GM12878 (cell line): Measurements from ENCODE around the gene KBTBD4. TPM values are rescaled to one million over a fixed set of nuclear protein-coding genes. Genes with fewer than 3 reads are reported as not detected.
A peak's percentile ranks its signal among the peaks of the same experiment; 100 is the strongest.

Experiments
- ATAC-seq: fragments of 200-7000 bp; cut with Tn5 transposase; 3 replicates; pipeline ENCODE4 v1.9.1; 2020; ENCODE audit warnings: mild to moderate bottlenecking, moderate library complexity
- BruUV-seq: library from RNA; stranded (reverse); fragments of 400-500 nt; replicated peaks from 2 replicates; lab custom pipeline; 2021; lab: Mats Ljungman, UMichigan
- CTCF ChIA-PET: fragments of 300-600 bp; sonication (Branson Sonifier 250); formaldehyde crosslinking; extraction: SDS; loops from one replicate; lab custom pipeline; 2021; ENCODE audit warnings: inconsistent platforms; lab: Yijun Ruan, JAX
- POLR2A ChIA-PET: fragments of 350-600 bp; formaldehyde crosslinking; extraction: SDS; loops from one replicate; lab custom pipeline; 2021; ENCODE audit warnings: inconsistent platforms; lab: Charles Lee
- RAD21 ChIA-PET: fragments of 300-600 bp; sonication (Branson Sonifier 250); formaldehyde crosslinking; loops from one replicate; lab custom pipeline; 2023; ENCODE audit warnings: antibody characterized with exemption; ENCODE audit not compliant: unreplicated experiment; lab: Charles Lee
- SMC1A ChIA-PET: fragments of 300-600 bp; sonication (Branson Sonifier 250); formaldehyde crosslinking; loops from one replicate; lab custom pipeline; 2023; ENCODE audit not compliant: unreplicated experiment, uncharacterized antibody; lab: Charles Lee
- DNase-seq: peaks from one replicate; pipeline ENCODE4 v3.0.0-alpha.2; 2011; ENCODE audit warnings: low read depth, low spot score
- FAIRE-seq: peaks from 3 replicates; lab custom pipeline; 2011; peaks lifted over from hg19 to GRCh38; lab: Jason Lieb, UNC
- H2AFZ ChIP-seq: 2 replicates; pipeline ENCODE4 v1.6.0; 2011; ENCODE audit warnings: low read depth, low read length, control low read depth; ENCODE audit not compliant: control insufficient read depth
- H3K27ac ChIP-seq: 2 replicates; pipeline ENCODE4 v1.5.1; 2011; ENCODE audit warnings: control low read depth; ENCODE audit not compliant: control insufficient read depth, insufficient read depth
- H3K27me3 ChIP-seq, 2 experiments: replicated peaks in 1 of 2; 2 replicates each; pipeline versions ENCODE4 v1.6.0 to v1.6.1; 2011; ENCODE audit warnings: low read length in 1 of 2; ENCODE audit not compliant: control insufficient read depth in 2 of 2, insufficient read depth in 2 of 2
- H3K36me3 ChIP-seq, 2 experiments: 2 replicates each; pipeline ENCODE4 v1.5.1; 2011; ENCODE audit warnings: low read length in 1 of 2; ENCODE audit not compliant: control insufficient read depth in 2 of 2, insufficient read depth in 2 of 2
- H3K4me1 ChIP-seq: 2 replicates; pipeline ENCODE4 v1.6.1; 2011; ENCODE audit warnings: mild to moderate bottlenecking, low read length, moderate library complexity, mixed read lengths; ENCODE audit not compliant: control insufficient read depth, insufficient read depth
- H3K4me2 ChIP-seq: 2 replicates; pipeline ENCODE4 v1.6.0; 2011; ENCODE audit warnings: control low read depth; ENCODE audit not compliant: control insufficient read depth, insufficient read depth
- H3K4me3 ChIP-seq: fragments of 200-600 bp; sonication (generic); 2 replicates; pipeline ENCODE4 v1.5.1; 2016
- H3K79me2 ChIP-seq: 2 replicates; pipeline ENCODE4 v1.6.0; 2011; ENCODE audit warnings: low read length; ENCODE audit not compliant: control insufficient read depth, insufficient read depth
- H3K9ac ChIP-seq: 2 replicates; pipeline ENCODE4 v1.8.0; 2011; ENCODE audit warnings: low read length, control low read depth, mixed read lengths; ENCODE audit not compliant: control insufficient read depth, insufficient read depth
- H3K9me3 ChIP-seq: replicated peaks from 3 replicates; pipeline ENCODE4 v1.5.1; 2011; ENCODE audit warnings: mild to moderate bottlenecking, low read length; ENCODE audit not compliant: control insufficient read depth, insufficient read depth
- H4K20me1 ChIP-seq: 2 replicates; pipeline ENCODE4 v1.6.0; 2011; ENCODE audit not compliant: control insufficient read depth, insufficient read depth
- CHD2 ChIP-seq: IDR thresholded peaks from 2 replicates; pipeline ENCODE4 v1.6.1; 2011; ENCODE audit warnings: low read depth, low read length, improper control_type of control experiment, borderline replicate concordance
- CHD4 ChIP-seq: fragments of 200-600 bp; sonication (generic); IDR thresholded peaks from 2 replicates; pipeline ENCODE4 v1.6.1; 2016; ENCODE audit warnings: mild to moderate bottlenecking
- FOXK2 ChIP-seq: fragments of 450-650 bp; IDR thresholded peaks from 2 replicates; pipeline ENCODE4 v1.6.1; 2017; ENCODE audit warnings: mild to moderate bottlenecking, moderate library complexity
- IKZF2 ChIP-seq, 2 experiments: fragments of 450-650 bp; IDR thresholded peaks; 2 replicates each; pipeline ENCODE4 v1.6.1; 2017; ENCODE audit warnings: mild to moderate bottlenecking in 2 of 2, moderate library complexity in 2 of 2
- IRF4 ChIP-seq: IDR thresholded peaks from 2 replicates; pipeline ENCODE4 v1.6.1; 2011; ENCODE audit warnings: low read depth, low read length
- LARP7 ChIP-seq: fragments of 450-650 bp; IDR thresholded peaks from 2 replicates; pipeline ENCODE4 v1.6.1; 2017; ENCODE audit warnings: mild to moderate bottlenecking
- MEF2B ChIP-seq: fragments of 450-650 bp; IDR thresholded peaks from 2 replicates; pipeline ENCODE4 v1.6.1; 2018; ENCODE audit warnings: mild to moderate bottlenecking, moderate library complexity; ENCODE audit not compliant: partially characterized antibody, poor library complexity, severe bottlenecking
- MLLT1 ChIP-seq: fragments of 450-650 bp; IDR thresholded peaks from 2 replicates; pipeline ENCODE4 v1.6.1; 2016; ENCODE audit warnings: mild to moderate bottlenecking
- MXI1 ChIP-seq: fragments of 150-350 bp; IDR thresholded peaks from 2 replicates; pipeline ENCODE4 v1.6.1; 2011; ENCODE audit warnings: low read depth, mild to moderate bottlenecking, inconsistent platforms, low read length, improper control_type of control experiment
- NBN ChIP-seq: fragments of 450-650 bp; IDR thresholded peaks from 2 replicates; pipeline ENCODE4 v1.6.1; 2016
- NKRF ChIP-seq: fragments of 450-650 bp; conservative IDR thresholded peaks from 2 replicates; pipeline ENCODE4 v1.6.1; 2017; ENCODE audit warnings: mild to moderate bottlenecking, moderate library complexity
- TCF12 ChIP-seq: IDR thresholded peaks from 2 replicates; pipeline ENCODE4 v1.6.1; 2011; ENCODE audit warnings: low read depth, mild to moderate bottlenecking, low read length
- ZNF622 ChIP-seq: fragments of 450-650 bp; IDR thresholded peaks from 2 replicates; pipeline ENCODE4 v1.6.1; 2017; ENCODE audit warnings: mild to moderate bottlenecking, inconsistent platforms
- WGBS: methylation state at CpG from one replicate; pipeline ENCODE4 v1.1.6; 2016; ENCODE audit warnings: low lambda C conversion rate; ENCODE audit not compliant: insufficient replicate concordance, insufficient coverage; ENCODE audit errors: missing lambda C conversion rate; 5-methylcytosine and 5-hydroxymethylcytosine counted together
- in situ Hi-C: fragments of 300-500 bp; cut with MboI; formaldehyde crosslinking; loops from 9 replicates; pipeline ENCODE4 v1.14.3; 2018; ENCODE audit warnings: mixed read lengths
- intact Hi-C: fragments of 100-400 bp; cut with micrococcal nuclease; formaldehyde crosslinking; loops from one replicate; pipeline ENCODE4 v1.14.2; 2022; ENCODE audit not compliant: unreplicated experiment
- polyA plus RNA-seq, 11 experiments: library from polyadenylated mRNA; depleted of rRNA in 4 of 11; unstranded in 6 of 11; stranded (reverse) in 5 of 11; fragments of >200 nt; fragmentation: Nextera tagmentation in 4 of 11; fragmentation: Illumina TruSeq in 1 of 11; extraction: Ambion mirVana in 4 of 11; extraction: Trizol in 1 of 11; gene quantifications; 1 replicate in 1 of 11; 2 replicates in 10 of 11; pipeline versions ENCODE4 v1.2.1 to v1.2.3, GENCODE V29; 2011 to 2016; ENCODE audit warnings: inconsistent platforms in 2 of 11, missing spikeins in 2 of 11, low read depth in 1 of 11
- total RNA-seq, 4 experiments: library from RNA; depleted of rRNA in 3 of 4; stranded (reverse); fragments of >200 nt in 3 of 4; fragmentation: Illumina TruSeq in 1 of 4; extraction: Trizol in 1 of 4; gene quantifications; 2 replicates each; pipeline versions ENCODE4 v1.2.1 to v1.2.3, GENCODE V29; 2013 to 2021

KBTBD4 gene
- total and polyA plus RNA-seq, 10 of the 15 experiments (the other 5 are each of a cell fraction or from before 2014, with no cell fraction given) = 18.4 to 46.4 (median 25.7) TPM

- peak; percentile 81 for TF ChIP-seq MEF2B
- TF ChIP-seq FOXK2 = no peak
Measured at GRCh38 chr11:47552566-47553405, 26.0 kb downstream of the KBTBD4 start, which contains the start of gene CELF1 (continued).

GRCh38 chr11:47552056-47552565 lies 26.7 kb downstream of the KBTBD4 start:
- ChIA-PET SMC1A (interaction anchor here (0.7 to 3.6 kb wide), 11 partner anchors 10 to 216 kb away, joined by 3 to 40 read pairs (median 5); partner anchors contain the start of genes KBTBD4 and NDUFS3), RAD21 (interaction anchor here (0.7 to 3.5 kb wide), 8 partner anchors 14 to 53 kb away, joined by 3 to 14 read pairs (median 4); partner anchors contain the start of gene PTPMT1)
- ATAC-seq = peak; percentile 7

More at GRCh38 chr11:47552056-47552565, 26.7 kb downstream of the KBTBD4 start:
- POLR2A ChIA-PET = interaction anchor here (0.6 to 3.9 kb wide), 9 partner anchors 13 to 96 kb away, joined by 3 to 16 read pairs (median 6); partner anchors contain the start of genes KBTBD4, NDUFS3 and PTPMT1
- Histone ChIP-seq H3K9me3 (no peaks in the 10 kb centered on the region), H3K79me2 (peaks cover 60% of the 10 kb centered on the region), H3K4me3 (peak overlapping the region; percentile 83), H2AFZ (peak overlapping the region; percentile 0; the same call in 1 of the 2 replicates), H3K4me2 (peak overlapping the region; percentile 46), H3K4me1 (peaks cover 10% of the 10 kb centered on the region; the same call in 1 of the 2 replicates), H4K20me1 (no peaks in the 10 kb centered on the region), H3K27ac (peak overlapping the region; percentile 46), H3K27me3 (no peaks in the 10 kb centered on the region), H3K36me3 (no peaks in the 10 kb centered on the region), H3K9ac (peak overlapping the region; percentile 79)
- no peak for DNase-seq
- WGBS = 2% methylated on average over 22 of the region's 22 CpGs
- CTCF ChIA-PET = interaction anchor here (0.5 to 3.2 kb wide), 18 partner anchors 13 to 502 kb away, joined by 3 to 22 read pairs (median 5); no protein-coding TSS in a partner anchor
- BruUV-seq = no TSS peak
- intact Hi-C loops (loop anchor here (5.0 kb wide), 1 partner anchor 35 kb away; no protein-coding TSS in a partner anchor), in situ Hi-C loops (no loop called here)
- TF ChIP-seq IRF4 (0 out of 2 replicates have a peak, but pooled peaks have one; percentile 9), CHD4 (no peak), MLLT1 (0 out of 2 replicates have a peak, but pooled peaks have one; percentile 9), CHD2 (0 out of 2 replicates have a peak, but pooled peaks have one; percentile 24), NKRF (peak; percentile 64), LARP7 (peak; percentile 34; the same call in 1 of the 2 replicates), ZNF622 (no peak), TCF12 (no peak), IKZF2 (IDR thresholded peaks at IDR 0.05) (peak in 1 of 2 experiments; percentile 11; a peak in 1 of 4 replicates), NBN (0 out of 2 replicates have a peak, but pooled peaks have one; percentile 0), MXI1 (0 out of 2 replicates have a peak, but pooled peaks have one; percentile 13)
- FAIRE-seq = no peak
